VCaP (cell line): ENCODE data around the gene NDUFV1.

Source experiments
- H3K27ac ChIP-seq: fragments of 450-650 bp; 2 replicates; pipeline ENCODE4 v1.5.1; 2017
- CTCF ChIP-seq: fragments of 450-650 bp; conservative IDR thresholded peaks from 2 replicates; pipeline ENCODE4 v1.5.1; 2017; ENCODE audit warnings: mild to moderate bottlenecking, moderate library complexity

The NDUFV1 gene

DNA sequence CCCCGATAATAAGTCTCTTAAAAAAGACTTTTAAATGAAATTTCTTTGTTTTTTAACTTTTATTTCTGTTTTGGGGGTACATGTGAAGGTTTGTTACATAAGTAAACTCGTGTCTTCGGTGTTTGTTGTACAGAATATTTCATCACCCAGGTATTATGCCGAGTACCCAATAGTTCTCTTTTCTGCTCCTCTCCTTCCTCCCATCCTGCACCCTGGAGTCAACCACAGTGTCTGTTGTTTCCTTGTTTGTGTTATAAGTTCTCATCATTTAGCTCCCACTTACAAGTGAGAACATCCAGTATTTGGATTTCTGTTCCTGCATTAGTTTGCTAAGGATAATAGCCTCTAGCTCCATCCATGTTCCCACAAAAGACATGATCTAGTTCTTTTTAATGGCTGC, 24.7 kb upstream of the NDUFV1 start:
- peak overlapping the region; percentile 84 for H3K27ac ChIP-seq
- no peak for TF ChIP-seq CTCF

DNA sequence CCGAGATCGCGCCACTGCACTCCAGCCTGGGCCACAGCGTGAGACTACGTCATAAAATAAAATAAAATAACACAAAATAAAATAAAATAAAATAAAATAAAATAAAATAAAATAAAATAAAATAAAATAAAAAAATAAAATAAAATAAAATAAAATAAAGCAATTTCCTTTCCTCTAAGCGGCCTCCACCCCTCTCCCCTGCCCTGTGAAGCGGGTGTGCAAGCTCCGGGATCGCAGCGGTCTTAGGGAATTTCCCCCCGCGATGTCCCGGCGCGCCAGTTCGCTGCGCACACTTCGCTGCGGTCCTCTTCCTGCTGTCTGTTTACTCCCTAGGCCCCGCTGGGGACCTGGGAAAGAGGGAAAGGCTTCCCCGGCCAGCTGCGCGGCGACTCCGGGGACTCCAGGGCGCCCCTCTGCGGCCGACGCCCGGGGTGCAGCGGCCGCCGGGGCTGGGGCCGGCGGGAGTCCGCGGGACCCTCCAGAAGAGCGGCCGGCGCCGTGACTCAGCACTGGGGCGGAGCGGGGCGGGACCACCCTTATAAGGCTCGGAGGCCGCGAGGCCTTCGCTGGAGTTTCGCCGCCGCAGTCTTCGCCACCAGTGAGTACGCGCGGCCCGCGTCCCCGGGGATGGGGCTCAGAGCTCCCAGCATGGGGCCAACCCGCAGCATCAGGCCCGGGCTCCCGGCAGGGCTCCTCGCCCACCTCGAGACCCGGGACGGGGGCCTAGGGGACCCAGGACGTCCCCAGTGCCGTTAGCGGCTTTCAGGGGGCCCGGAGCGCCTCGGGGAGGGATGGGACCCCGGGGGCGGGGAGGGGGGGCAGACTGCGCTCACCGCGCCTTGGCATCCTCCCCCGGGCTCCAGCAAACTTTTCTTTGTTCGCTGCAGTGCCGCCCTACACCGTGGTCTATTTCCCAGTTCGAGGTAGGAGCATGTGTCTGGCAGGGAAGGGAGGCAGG, 23.2 kb upstream of the NDUFV1 start, which contains the start of gene GSTP1:
Gene GSTP1, plus strand, starts transcription at position 566 of the 958 bp plus-strand sequence. Its CDS starts 32 bp downstream, at position 598.
- no peak for TF ChIP-seq CTCF
- H3K27ac ChIP-seq, result peak within 1 kb of the TSS; percentile 84

DNA sequence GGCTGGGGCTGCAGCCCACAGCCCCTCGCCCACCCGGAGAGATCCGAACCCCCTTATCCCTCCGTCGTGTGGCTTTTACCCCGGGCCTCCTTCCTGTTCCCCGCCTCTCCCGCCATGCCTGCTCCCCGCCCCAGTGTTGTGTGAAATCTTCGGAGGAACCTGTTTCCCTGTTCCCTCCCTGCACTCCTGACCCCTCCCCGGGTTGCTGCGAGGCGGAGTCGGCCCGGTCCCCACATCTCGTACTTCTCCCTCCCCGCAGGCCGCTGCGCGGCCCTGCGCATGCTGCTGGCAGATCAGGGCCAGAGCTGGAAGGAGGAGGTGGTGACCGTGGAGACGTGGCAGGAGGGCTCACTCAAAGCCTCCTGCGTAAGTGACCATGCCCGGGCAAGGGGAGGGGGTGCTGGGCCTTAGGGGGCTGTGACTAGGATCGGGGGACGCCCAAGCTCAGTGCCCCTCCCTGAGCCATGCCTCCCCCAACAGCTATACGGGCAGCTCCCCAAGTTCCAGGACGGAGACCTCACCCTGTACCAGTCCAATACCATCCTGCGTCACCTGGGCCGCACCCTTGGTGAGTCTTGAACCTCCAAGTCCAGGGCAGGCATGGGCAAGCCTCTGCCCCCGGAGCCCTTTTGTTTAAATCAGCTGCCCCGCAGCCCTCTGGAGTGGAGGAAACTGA, 22.4 kb upstream of the NDUFV1 start:
- no peak for TF ChIP-seq CTCF
- H3K27ac ChIP-seq, result peak overlapping the region; percentile 84; the same call in 1 of the 2 replicates

DNA sequence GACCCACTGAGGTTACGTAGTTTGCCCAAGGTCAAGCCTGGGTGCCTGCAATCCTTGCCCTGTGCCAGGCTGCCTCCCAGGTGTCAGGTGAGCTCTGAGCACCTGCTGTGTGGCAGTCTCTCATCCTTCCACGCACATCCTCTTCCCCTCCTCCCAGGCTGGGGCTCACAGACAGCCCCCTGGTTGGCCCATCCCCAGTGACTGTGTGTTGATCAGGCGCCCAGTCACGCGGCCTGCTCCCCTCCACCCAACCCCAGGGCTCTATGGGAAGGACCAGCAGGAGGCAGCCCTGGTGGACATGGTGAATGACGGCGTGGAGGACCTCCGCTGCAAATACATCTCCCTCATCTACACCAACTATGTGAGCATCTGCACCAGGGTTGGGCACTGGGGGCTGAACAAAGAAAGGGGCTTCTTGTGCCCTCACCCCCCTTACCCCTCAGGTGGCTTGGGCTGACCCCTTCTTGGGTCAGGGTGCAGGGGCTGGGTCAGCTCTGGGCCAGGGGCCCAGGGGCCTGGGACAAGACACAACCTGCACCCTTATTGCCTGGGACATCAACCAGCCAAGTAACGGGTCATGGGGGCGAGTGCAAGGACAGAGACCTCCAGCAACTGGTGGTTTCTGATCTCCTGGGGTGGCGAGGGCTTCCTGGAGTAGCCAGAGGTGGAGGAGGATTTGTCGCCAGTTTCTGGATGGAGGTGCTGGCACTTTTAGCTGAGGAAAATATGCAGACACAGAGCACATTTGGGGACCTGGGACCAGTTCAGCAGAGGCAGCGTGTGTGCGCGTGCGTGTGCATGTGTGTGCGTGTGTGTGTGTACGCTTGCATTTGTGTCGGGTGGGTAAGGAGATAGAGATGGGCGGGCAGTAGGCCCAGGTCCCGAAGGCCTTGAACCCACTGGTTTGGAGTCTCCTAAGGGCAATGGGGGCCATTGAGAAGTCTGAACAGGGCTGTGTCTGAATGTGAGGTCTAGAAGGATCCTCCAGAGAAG, 21.6 kb upstream of the NDUFV1 start:
- no peak for TF ChIP-seq CTCF
- H3K27ac ChIP-seq, result no peak overlapping the region; the same call in 1 of the 2 replicates

DNA sequence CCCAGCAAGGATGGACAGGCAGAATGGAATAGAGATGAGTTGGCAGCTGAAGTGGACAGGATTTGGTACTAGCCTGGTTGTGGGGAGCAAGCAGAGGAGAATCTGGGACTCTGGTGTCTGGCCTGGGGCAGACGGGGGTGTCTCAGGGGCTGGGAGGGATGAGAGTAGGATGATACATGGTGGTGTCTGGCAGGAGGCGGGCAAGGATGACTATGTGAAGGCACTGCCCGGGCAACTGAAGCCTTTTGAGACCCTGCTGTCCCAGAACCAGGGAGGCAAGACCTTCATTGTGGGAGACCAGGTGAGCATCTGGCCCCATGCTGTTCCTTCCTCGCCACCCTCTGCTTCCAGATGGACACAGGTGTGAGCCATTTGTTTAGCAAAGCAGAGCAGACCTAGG, 20.8 kb upstream of the NDUFV1 start:
- no peak for TF ChIP-seq CTCF
- H3K27ac ChIP-seq, result peak overlapping the region; percentile 9; the same call in 1 of the 2 replicates

DNA sequence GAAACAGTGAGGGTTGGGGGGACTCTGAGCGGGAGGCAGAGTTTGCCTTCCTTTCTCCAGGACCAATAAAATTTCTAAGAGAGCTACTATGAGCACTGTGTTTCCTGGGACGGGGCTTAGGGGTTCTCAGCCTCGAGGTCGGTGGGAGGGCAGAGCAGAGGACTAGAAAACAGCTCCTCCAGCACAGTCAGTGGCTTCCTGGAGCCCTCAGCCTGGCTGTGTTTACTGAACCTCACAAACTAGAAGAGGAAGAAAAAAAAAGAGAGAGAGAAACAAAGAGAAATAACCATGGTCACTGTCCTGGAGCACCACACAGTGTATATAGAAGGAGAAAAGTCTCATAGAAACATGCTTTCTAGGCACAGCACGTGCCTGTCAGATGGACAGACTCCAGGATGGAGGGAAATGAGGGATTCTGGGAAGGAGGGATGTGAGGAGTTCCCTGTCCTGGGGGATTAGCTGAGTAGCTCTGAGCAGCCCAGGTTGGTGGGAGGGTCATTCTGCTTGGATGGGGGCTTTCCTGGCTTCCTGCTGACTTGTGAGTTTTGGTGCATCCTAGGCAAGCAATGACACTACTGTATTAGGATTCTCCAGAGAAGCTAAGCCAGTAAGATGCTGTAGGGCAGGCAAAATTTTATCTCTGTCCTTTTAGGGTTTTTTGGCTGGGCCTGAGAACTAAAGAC, 20.0 kb upstream of the NDUFV1 start:
- peak overlapping the region; percentile 9; the same call in 1 of the 2 replicates for H3K27ac ChIP-seq

More for the DNA sequence above, 20.0 kb upstream of the NDUFV1 start:
- no peak for TF ChIP-seq CTCF
